Stimulated activated CD4-positive, alpha-beta T cell treated with anti-CD3 and anti-CD28 coated beads, Interleukin-4, amount 100 ng/mL, for 4 hours (primary cell): ENCODE results near the gene TMEM138.

Source experiments
- DNase-seq, 2 experiments: peaks; one replicate each; pipeline ENCODE4 v3.0.0-alpha.2; 2020

Gene TMEM138

DNA sequence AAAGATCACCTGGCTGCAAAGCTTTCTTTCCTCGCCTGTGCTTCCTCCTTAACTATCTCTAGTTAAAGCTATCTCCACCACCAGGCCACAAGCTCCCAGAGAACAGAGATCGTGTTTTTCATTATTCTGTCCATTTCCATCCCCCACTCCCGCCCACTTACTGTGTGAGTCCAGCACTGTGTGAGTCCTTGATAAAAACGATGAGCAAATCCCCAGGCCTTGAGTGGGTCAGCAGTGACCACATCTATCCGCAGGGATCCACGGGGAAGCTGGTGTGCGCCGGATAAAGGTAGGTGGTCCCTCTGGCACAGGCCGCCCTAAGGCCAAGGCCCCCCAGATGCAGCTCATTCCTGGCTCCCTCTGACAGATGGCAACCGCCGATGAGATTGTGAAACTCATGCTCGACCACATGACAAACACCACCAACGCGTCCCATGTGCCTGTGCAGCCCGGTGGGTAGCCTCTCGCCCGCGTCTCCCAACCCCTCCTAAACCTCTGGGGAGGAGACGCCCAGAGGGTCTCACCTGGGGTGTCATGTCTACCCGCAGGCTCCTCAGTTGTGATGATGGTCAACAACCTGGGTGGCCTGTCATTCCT lies 19.9 kb upstream of the TMEM138 start:
- no peak for DNase-seq

DNA sequence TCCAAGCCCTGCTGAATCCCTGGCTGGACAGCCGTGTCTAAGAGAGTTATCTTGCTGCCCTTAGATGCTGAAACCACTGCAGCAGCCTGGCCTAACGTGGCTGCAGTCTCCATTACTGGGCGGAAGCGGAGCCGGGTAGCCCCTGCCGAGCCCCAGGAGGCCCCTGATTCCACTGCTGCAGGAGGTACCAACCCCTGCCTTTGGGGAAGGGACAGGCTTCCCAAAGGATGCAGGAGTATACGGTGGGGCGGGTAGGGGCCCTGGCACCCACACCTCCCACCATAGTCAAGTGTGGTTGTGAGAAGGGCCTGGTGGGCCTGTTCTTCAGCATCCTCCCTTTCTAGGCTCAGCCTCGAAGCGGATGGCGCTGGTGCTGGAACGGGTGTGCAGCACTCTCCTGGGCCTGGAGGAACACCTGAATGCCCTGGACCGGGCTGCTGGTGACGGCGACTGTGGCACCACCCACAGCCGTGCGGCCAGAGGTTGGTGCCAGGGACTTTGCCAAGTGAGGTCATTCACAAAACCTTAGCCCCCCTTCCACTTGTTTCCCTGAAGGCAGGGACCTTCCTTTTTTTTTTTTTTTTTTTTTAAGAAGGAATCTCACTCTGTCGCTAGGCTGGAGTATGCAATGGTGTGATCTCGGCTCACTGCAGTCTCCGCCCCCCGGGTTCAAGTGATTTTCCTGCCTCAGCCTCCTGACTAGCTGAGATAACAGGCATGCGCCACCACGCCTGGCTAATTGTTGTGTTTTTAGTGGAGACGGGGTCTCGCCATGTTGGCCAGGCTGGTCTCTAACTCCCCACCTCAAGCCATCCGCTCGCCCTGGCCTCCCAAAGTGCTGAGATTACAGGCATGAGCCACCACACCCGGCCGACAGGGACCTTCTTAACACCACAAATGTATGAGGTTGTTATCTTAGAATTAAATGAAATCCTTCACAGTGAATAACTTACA lies 18.1 kb upstream of the TMEM138 start:
- DNase-seq = no peak

DNA sequence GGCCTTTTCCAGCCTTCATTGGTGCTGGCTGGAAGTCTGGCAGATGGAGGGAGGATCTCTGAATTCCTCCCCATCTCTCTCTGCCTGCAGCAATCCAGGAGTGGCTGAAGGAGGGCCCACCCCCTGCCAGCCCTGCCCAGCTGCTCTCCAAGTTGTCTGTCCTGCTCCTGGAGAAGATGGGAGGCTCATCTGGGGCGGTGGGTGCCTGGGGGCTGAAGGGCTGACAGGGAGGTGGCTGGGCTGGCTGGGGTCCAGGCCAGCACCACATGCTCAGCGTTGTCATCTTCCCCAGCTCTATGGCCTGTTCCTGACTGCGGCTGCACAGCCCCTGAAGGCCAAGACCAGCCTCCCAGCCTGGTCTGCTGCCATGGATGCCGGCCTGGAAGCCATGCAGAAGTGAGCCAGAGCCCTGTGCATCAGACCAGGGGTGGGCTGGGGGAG lies 17.0 kb upstream of the TMEM138 start:
- no peak for DNase-seq

GRCh38 chr11:61345954-61346843 lies 16.0 kb upstream of the TMEM138 start:
- DNase-seq = no peak

DNA sequence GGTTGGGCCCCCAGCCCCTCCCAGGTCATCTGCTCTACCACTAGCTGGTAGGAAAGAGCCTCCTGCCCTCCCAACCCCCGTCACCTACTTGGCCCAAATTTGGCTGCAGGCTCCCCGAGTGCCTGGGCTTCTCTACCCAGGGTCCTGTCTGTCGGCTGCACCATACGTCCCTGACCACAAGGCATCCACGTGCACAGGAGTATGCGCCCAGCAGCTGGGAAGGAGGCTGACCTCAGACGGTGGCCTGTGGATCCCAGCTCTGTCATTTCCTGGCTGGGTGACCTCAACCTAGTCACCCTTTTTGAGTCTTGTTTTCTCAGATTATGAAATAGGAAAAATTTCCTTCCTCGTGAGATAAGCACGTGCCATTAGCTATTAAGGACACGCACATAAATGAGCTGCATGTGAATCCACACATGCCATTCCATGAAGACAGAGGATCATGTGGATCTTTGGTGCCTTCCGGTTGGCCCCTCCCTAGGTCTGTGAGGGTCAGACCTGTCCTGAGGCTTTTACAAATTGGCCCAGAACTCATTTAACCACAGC lies 14.2 kb upstream of the TMEM138 start:
- DNase-seq = no peak

GRCh38 chr11:61349189-61349751 lies 12.9 kb upstream of the TMEM138 start:
- DNase-seq = no peak

DNA sequence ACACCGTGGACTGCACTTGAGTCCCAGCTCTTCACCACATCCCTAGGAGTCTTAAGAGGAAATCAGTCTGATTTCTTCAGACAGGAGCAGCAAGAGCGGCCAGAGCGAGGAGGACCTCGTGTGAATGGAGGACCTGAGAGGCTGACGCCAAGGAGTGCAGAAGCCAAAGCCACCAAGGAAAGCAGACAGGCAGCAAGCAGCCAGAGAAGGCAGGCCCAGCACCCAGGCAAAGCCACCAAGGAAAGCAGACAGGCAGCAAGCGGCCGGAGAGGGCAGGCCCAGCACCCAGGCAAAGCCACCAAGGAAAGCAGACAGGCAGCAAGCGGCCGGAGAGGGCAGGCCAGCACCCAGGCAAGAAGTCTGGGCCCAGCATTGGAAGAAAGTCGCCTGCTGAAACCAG lies 12.3 kb upstream of the TMEM138 start:
- no peak for DNase-seq

DNA sequence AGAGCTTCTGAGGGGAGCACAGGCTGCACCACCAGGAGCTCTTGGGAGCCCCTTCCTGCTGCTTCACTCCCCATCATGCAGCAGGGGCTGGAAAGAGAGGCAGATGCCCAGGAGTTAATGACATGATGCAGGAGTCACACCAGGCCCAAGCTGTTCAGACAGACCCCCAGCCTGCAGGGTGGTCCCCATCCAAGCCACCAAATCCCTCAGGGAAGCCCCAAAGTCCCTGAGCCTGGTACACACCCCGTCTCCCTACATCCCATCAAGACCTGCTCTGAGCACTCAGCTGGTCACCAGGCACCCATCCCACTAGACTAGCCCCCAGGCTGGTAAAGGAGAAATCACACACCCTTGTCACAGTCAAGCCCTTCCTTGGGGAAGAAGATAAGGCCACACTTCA lies 11.8 kb upstream of the TMEM138 start:
- DNase-seq = no peak

DNA sequence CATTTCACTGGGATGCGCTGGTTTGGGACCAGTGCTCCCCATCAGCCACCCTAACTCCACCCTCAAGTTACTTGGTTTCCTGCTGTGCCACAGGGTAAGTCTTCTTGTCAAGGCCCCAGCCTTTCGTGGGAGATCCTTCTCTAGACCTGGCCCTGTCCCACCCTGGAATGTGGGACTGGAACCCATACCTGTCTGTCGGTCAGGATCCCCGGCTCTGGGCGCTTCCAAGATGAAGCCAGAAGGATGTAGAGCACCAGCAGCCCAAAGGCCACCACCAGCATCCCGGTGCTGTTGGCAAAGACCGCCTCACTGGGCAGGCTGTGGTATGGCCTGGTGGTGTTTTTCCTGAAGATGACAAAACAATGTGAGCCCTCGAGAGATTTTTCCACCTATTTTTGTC lies 11.4 kb upstream of the TMEM138 start:
- no peak for DNase-seq

DNA sequence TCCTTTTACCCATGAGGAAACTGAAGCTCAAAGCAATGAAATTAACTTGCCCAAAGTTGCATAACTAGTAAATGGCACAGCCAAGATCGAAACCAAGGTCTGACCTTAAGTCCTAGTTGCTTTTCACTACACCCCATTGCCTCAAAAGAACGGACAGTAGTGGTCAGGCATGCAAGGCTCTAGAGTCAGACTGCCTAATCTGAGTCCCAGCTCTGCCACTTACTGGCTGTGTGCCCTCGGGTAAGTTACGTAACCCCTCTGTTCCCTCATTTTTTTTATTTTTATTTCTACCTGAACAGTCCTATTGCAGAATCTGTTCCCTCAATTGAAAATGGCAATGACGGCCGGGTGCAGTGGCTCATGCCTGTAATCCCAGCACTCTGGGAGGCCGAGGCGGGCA lies 10.1 kb upstream of the TMEM138 start:
- no peak for DNase-seq

DNA sequence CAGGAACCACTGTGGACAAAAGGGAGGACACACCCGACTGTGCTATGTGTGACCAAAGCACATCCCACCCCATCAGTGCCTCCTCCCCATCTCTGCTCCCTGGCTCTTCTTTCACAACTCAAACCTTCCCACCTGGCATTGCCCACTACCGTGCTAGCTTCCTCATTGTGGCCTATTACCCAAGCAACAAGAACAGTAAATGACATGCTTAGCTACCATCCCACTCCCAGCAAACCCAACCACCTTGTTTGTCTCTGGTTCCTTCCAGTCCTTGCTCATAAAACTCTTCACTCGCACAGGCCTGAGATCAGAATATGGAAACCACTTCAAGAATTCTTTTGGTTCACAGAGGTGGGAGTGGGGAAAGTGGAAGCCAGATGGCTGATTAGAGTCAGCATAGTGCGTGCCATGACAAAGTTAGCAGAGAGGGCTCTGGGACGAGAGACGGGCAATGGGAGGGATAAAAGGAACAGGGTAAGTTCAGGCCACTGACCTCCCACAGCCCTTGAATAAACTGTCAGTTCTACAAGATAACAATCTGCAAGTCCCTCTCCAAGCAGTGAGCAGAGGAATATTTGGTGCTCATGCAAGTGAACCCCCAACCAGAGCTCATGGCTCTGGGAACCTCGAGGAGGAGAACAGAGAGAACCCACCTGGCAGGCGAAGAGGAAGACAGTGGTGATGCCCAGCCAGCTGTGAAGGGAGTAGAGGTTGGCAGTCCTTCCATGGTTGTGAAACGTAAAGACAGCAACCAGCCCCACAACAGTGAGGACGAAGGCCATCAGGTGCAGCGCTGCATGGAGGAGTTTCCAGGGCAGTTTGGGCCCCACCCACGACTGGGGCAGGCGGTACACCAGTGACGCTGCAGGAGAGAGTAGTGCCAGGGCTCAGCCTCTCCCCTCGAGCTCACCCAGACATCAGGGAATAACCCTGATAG lies 8.8 kb upstream of the TMEM138 start:
- no peak for DNase-seq

GRCh38 chr11:61354208-61354607 lies 8.0 kb upstream of the TMEM138 start:
- no peak for DNase-seq

DNA sequence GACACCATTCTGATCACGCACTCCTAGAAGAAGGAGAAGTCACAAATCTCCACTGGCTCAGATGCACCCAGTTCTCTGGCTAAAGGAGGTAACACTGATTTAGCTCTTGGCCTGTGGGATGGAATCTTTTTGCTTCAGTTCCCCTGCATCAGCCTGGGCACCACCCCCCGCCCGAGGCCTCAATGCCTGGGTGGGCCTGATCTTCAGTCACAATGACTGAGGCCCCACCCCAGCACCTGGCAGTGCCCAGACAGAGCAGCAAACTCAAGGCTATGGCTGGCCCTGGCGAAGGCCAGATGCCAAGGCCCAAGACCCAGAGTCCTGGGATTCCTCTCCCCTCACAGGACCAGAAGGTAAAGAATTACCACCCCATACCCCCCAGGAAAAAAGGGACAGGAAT lies 5.5 kb upstream of the TMEM138 start:
- DNase-seq = no peak

DNA sequence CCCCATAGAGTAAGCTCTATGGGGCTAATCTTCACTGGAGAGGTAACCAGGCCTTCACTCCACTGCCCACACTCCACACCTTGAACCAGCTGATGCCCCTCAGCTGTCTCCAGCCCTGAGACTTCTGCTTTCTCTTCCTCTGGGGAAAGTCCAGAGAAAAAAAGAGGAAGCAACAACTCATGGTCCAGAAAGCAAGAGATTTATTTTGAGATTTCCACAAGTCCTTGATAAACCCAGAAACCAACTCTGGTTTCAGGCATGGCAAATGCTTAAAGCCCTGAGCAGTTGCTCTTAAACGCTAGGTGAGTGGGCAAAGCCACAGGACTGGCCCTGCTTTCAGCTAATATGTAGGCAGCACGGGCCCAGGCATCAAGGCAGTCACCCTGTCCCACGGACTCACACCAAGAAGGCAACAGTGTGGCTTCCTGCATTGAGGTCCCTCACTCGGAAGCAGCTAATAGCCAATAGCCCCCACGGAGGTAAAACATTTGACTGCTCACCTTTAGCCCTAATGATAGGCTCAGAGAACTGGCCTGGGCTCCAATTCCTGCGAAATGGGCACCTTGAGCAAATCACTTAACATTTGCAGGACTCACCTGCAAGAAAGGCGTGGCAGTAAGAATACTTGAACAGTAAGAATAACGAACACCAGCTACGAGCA lies 4.8 kb upstream of the TMEM138 start:
- DNase-seq = no peak

GRCh38 chr11:61357894-61358239 lies 4.3 kb upstream of the TMEM138 start:
- DNase-seq = no peak

GRCh38 chr11:61358566-61358965 lies 3.6 kb upstream of the TMEM138 start:
- DNase-seq = no peak

DNA sequence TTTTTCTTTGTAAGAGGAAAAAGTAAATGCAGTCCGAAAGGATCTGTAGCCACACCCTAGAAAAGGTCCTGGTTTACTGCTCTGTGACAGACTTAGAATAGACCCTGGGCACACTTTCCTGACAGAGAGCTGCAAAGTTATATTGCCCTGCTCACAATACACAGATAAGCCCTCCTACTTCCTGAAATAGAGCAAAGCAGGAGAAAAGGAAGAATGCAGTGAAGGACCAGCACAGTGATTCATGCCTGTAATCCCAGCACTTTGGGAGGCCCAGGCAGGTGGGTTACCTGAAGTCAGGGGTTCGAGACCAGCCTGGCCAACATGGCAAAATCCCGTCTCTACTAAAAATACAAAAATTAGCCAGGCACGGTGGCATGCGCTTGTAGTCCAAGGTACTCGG lies 2.7 kb upstream of the TMEM138 start:
- DNase-seq = no peak

GRCh38 chr11:61361237-61361740 lies 885 bp upstream of the TMEM138 start:
- no peak for DNase-seq

GRCh38 chr11:61362542-61362875 lies 335 bp downstream of the TMEM138 start:
- peak; percentile 2 to 11 for DNase-seq

DNA sequence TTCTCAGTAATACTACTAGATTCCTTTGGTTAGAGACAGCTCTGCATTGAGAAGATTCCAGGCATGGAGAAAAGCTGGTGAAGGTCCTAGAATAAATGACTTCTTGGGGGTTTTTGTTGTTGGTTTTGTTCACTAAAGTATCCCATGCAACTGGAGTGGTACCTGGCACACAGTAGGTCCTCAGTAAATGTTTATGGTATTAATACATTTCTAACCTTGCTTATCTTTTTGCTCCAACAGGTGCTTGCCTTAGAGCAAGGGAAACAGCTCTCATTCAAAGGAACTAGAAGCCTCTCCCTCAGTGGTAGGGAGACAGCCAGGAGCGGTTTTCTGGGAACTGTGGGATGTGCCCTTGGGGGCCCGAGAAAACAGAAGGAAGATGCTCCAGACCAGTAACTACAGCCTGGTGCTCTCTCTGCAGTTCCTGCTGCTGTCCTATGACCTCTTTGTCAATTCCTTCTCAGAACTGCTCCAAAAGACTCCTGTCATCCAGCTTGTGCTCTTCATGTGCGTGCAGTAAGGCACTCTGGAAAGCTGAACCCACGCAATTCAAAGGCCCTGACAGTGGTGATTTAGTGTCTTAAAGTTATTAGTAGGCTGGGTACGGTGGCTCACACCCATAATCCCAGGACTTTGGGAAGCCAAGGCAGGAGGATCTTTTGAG lies 2.0 kb downstream of the TMEM138 start:
- DNase-seq = no peak
